Measurements from ENCODE around the gene CD81. TPM values are rescaled to one million over a fixed set of nuclear protein-coding genes. Genes with fewer than 3 reads are reported as not detected.
A peak's percentile ranks its signal among the peaks of the same experiment; 100 is the strongest.

The CD81 gene
- total RNA-seq, 1 donor from 2014 or later, result 347 TPM

DNA sequence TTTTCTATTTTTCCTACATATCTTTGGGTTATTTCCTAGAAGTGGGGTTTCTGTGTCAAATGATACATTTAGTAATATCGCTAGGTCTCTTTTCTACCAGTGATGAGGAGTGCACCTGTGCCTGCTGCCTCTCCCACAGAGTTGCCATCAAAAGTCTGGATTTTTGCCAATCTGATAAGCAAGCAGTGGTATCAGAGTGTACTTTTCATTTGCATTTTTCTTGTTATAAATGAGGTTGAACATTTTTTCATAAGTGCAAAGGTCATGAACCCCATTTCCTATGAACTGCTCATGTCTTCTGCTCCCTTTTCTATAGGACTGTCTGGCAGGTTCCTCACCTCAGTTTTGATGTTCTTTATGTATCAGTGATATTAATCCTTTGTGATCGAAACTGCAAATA lies 65.5 kb downstream of the CD81 start:
- TF ChIP-seq, protein P1, sequence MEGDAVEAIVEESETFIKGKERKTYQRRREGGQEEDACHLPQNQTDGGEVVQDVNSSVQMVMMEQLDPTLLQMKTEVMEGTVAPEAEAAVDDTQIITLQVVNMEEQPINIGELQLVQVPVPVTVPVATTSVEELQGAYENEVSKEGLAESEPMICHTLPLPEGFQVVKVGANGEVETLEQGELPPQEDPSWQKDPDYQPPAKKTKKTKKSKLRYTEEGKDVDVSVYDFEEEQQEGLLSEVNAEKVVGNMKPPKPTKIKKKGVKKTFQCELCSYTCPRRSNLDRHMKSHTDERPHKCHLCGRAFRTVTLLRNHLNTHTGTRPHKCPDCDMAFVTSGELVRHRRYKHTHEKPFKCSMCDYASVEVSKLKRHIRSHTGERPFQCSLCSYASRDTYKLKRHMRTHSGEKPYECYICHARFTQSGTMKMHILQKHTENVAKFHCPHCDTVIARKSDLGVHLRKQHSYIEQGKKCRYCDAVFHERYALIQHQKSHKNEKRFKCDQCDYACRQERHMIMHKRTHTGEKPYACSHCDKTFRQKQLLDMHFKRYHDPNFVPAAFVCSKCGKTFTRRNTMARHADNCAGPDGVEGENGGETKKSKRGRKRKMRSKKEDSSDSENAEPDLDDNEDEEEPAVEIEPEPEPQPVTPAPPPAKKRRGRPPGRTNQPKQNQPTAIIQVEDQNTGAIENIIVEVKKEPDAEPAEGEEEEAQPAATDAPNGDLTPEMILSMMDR (IDR thresholded peaks at IDR 0.05; ENCODE audit: partially characterized antibody, unreplicated experiment), result no peak
- no peak overlapping the region for H3K27ac Mint-ChIP-seq (ENCODE audit: unreplicated experiment)
- peaks cover 5% of the 10 kb centered on the region for H3K9me3 Mint-ChIP-seq (ENCODE audit: unreplicated experiment)
- H3K36me3 Mint-ChIP-seq (ENCODE audit: unreplicated experiment), result peaks cover 7% of the 10 kb centered on the region
- peaks cover 35% of the 10 kb centered on the region for H3K27me3 Mint-ChIP-seq (ENCODE audit: unreplicated experiment)
- H3K4me1 Mint-ChIP-seq (ENCODE audit: low read depth, unreplicated experiment), result no peaks in the 10 kb centered on the region
- DNase-seq, result no peak
- no peak overlapping the region for H3K4me3 Mint-ChIP-seq (ENCODE audit: unreplicated experiment)

DNA sequence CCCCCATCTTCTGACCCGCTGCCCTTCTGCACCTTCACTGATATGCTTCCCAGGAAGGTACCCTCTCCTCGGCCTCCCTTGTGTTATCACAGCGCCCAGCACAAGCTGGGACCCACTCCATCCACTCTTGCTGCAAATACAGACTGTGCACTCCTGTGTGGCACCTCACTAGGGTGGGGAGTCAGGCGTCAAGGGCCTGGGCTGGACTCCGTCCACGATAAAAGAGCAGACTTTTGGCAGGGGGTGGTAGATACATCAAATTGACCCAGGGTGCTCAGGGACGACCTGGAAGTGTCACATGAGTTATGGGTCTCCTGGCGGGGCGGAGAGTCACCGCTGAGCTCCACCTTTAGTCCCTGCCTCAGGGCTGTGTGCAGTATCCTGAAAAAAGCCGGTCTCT lies 66.3 kb downstream of the CD81 start:
- H3K4me1 Mint-ChIP-seq (ENCODE audit: low read depth, unreplicated experiment), result no peaks in the 10 kb centered on the region
- H3K27ac Mint-ChIP-seq (ENCODE audit: unreplicated experiment), result no peak overlapping the region
- peaks cover 5% of the 10 kb centered on the region for H3K9me3 Mint-ChIP-seq (ENCODE audit: unreplicated experiment)
- TF ChIP-seq, protein P1 (IDR thresholded peaks at IDR 0.05; ENCODE audit: partially characterized antibody, unreplicated experiment), result no peak
- peak; percentile 7 for DNase-seq
- H3K4me3 Mint-ChIP-seq (ENCODE audit: unreplicated experiment), result no peak overlapping the region
- H3K36me3 Mint-ChIP-seq (ENCODE audit: unreplicated experiment), result peaks cover 7% of the 10 kb centered on the region
- peaks cover 33% of the 10 kb centered on the region for H3K27me3 Mint-ChIP-seq (ENCODE audit: unreplicated experiment)

DNA sequence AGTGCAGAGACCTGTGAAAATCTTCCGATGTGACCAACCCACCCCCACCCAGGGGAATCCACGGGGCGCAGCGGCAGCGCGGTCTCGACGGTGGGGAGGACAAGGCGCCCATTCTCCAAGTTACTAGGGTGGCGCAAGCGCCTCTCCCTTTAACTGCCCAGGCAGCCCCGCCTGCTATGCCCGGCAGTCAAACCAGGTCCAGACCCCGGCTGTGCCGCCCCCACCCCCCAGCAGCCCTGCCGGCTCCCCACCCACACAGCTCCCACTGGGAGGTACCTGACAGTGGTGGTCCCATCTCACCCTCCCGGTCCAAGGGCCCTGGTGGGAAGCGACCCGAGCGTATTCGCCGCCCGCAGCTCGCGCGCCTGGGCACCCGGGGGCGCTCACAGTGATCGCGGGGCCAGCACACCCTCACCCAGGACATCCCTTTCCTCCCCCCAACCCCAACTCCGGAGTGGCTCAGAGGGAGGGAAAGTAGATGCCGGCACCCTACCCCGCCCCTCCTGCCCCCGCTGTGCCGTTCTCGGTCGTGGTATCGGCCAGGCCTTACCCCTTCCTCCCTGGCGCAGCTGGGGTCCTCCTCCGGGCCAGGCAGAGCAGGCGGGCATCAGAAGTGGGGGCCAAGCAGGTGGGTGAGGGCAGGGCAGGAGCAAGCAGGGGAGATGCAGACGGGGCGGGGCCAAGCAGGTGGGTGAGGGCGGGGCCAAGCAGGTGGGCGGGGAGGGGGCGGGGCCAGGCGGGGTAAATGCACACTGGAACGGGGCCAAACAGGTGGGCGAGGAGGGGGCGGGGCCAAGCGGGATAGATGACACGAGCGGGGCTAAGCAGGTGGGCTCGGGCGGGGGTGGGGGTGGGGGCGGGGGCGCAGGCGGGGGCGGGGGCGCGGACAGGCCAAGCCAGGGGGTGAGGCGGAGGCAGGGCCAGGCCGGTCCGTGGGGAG lies 67.0 kb downstream of the CD81 start, which contains the start of gene TRPM5:
TRPM5 (minus strand) TSS at position 634 of the 940 bp plus-strand sequence. CDS start 21,478 bp downstream, outside the sequence.
- Mint-ChIP-seq H3K27me3 (ENCODE audit: unreplicated experiment) (peaks cover 30% of the 10 kb centered on the region), H3K27ac (ENCODE audit: unreplicated experiment) (no peak within 1 kb of the TSS), H3K9me3 (ENCODE audit: unreplicated experiment) (peaks cover 5% of the 10 kb centered on the region), H3K4me1 (ENCODE audit: low read depth, unreplicated experiment) (no peaks in the 10 kb centered on the region), H3K4me3 (ENCODE audit: unreplicated experiment) (peak within 1 kb of the TSS; percentile 42), H3K36me3 (ENCODE audit: unreplicated experiment) (peaks cover 7% of the 10 kb centered on the region)
- TF ChIP-seq, protein P1 (IDR thresholded peaks at IDR 0.05; ENCODE audit: partially characterized antibody, unreplicated experiment), result no peak
- DNase-seq, result peak; percentile 8

DNA sequence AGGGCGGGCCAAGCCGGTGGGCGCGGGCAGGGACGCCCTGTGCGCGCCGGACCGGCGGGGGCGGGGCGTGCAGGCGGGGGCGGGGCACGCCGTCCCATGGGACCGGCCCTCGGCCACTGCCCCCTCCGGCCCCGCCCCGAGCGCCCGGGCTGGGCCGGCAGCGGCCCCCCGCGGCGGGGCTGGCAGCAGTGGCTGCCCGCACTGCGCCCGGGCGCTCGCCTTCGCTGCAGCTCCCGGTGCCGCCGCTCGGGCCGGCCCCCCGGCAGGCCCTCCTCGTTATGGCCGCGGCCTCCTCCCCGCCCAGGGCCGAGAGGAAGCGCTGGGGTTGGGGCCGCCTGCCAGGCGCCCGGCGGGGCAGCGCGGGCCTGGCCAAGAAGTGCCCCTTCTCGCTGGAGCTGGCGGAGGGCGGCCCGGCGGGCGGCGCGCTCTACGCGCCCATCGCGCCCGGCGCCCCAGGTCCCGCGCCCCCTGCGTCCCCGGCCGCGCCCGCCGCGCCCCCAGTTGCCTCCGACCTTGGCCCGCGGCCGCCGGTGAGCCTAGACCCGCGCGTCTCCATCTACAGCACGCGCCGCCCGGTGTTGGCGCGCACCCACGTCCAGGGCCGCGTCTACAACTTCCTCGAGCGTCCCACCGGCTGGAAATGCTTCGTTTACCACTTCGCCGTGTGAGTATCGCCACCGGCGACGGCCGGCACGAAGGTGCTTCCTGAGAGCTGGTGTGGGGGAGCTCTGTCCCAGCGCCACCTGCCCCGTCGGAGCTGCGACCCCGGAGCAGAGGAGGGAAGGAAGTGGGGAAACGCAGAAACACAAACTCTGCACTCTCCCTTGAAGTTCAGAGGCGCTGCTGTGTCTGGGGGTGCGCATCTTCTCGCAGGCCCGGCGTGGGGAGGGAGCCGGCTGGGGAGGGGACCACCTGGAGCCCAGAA lies 68.0 kb downstream of the CD81 start, which contains the start of gene KCNQ1:
KCNQ1 (plus strand) TSS at position 188 of the 925 bp plus-strand sequence; CDS start at position 279, 91 bp downstream.
- peak; percentile 33 for DNase-seq
- no peak within 1 kb of the TSS for H3K27ac Mint-ChIP-seq (ENCODE audit: unreplicated experiment)
- H3K27me3 Mint-ChIP-seq (ENCODE audit: unreplicated experiment), result peaks cover 25% of the 10 kb centered on the region
- peak within 1 kb of the TSS; percentile 42 for H3K4me3 Mint-ChIP-seq (ENCODE audit: unreplicated experiment)
- no peaks in the 10 kb centered on the region for H3K4me1 Mint-ChIP-seq (ENCODE audit: low read depth, unreplicated experiment)
- H3K36me3 Mint-ChIP-seq (ENCODE audit: unreplicated experiment), result peaks cover 7% of the 10 kb centered on the region
- TF ChIP-seq, protein P1 (IDR thresholded peaks at IDR 0.05; ENCODE audit: partially characterized antibody, unreplicated experiment), result no peak
- peaks cover 5% of the 10 kb centered on the region for H3K9me3 Mint-ChIP-seq (ENCODE audit: unreplicated experiment)

Data from glutamatergic neuron (in vitro differentiated cells).